H9 (cell line): ENCODE data around the gene ATP8A1. TPM values are rescaled to one million over a fixed set of nuclear protein-coding genes. Genes with fewer than 3 reads are reported as not detected.

Source experiments
- DNase-seq: peaks from one replicate; pipeline ENCODE4 v3.0.0-alpha.2; 2017
- H2AFZ ChIP-seq: one replicate; pipeline ENCODE4 v1.6.1; 2013; ENCODE audit warnings: mild to moderate bottlenecking, low read length, control low read depth, moderate library complexity
- H2AK5ac ChIP-seq: 2 replicates; pipeline ENCODE4 v1.6.1; 2013; ENCODE audit warnings: low read length, control low read depth, mixed read lengths; ENCODE audit not compliant: insufficient read length
- H2BK120ac ChIP-seq: one replicate; pipeline ENCODE4 v1.6.1; 2013; ENCODE audit warnings: low read depth, mild to moderate bottlenecking, low read length, control low read depth, inconsistent platforms; ENCODE audit not compliant: poor library complexity, severe bottlenecking
- H2BK12ac ChIP-seq: 2 replicates; pipeline ENCODE4 v1.6.1; 2013; ENCODE audit warnings: low read length, control low read depth, mixed read lengths, low read depth; ENCODE audit not compliant: insufficient read length
- H2BK15ac ChIP-seq: 2 replicates; pipeline ENCODE4 v1.6.1; 2013; ENCODE audit warnings: low read depth, low read length, control low read depth
- H2BK20ac ChIP-seq: one replicate; pipeline ENCODE4 v1.6.1; 2013; ENCODE audit warnings: low read depth, mild to moderate bottlenecking, low read length, control low read depth, inconsistent platforms; ENCODE audit not compliant: poor library complexity, severe bottlenecking
- H2BK5ac ChIP-seq: 2 replicates; pipeline ENCODE4 v1.6.1; 2013; ENCODE audit warnings: low read length, control low read depth, mixed read lengths; ENCODE audit not compliant: insufficient read length
- H3K14ac ChIP-seq: 2 replicates; pipeline ENCODE4 v1.6.1; 2013; ENCODE audit warnings: low read length, control low read depth; ENCODE audit not compliant: insufficient read depth
- H3K18ac ChIP-seq: 2 replicates; pipeline ENCODE4 v1.6.1; 2013; ENCODE audit warnings: low read depth, mild to moderate bottlenecking, mixed read lengths, low read length, control low read depth; ENCODE audit not compliant: insufficient read length
- H3K23ac ChIP-seq: 2 replicates; pipeline ENCODE4 v1.6.1; 2013; ENCODE audit warnings: low read length, control low read depth, mixed read lengths, low read depth; ENCODE audit not compliant: insufficient read length
- H3K23me2 ChIP-seq: 2 replicates; pipeline ENCODE4 v1.6.1; 2013; ENCODE audit warnings: low read depth, mild to moderate bottlenecking, mixed read lengths, low read length, control low read depth; ENCODE audit not compliant: insufficient read length, poor library complexity, severe bottlenecking
- H3K27ac ChIP-seq: 2 replicates; pipeline ENCODE4 v1.5.1; 2013; ENCODE audit warnings: low read length, control low read depth, mixed read lengths, low read depth; ENCODE audit not compliant: insufficient read length
- H3K27me3 ChIP-seq: 2 replicates; pipeline ENCODE4 v1.6.1; 2013; ENCODE audit warnings: low read length, control low read depth, inconsistent platforms; ENCODE audit not compliant: insufficient read depth
- H3K4ac ChIP-seq: 2 replicates; pipeline ENCODE4 v1.6.1; 2013; ENCODE audit warnings: low read depth, mild to moderate bottlenecking, control low read depth, inconsistent platforms, low read length, moderate library complexity
- H3K4me1 ChIP-seq: 2 replicates; pipeline ENCODE4 v1.6.1; 2013; ENCODE audit warnings: low read length, control low read depth, inconsistent platforms; ENCODE audit not compliant: insufficient read depth
- H3K4me2 ChIP-seq: 2 replicates; pipeline ENCODE4 v1.6.1; 2013; ENCODE audit warnings: low read length, control low read depth, mixed read lengths; ENCODE audit not compliant: insufficient read length, insufficient read depth
- H3K56ac ChIP-seq: 2 replicates; pipeline ENCODE4 v1.6.1; 2013; ENCODE audit warnings: low read depth, mild to moderate bottlenecking, mixed read lengths, low read length, control low read depth; ENCODE audit not compliant: insufficient read length
- H3K79me1 ChIP-seq: 2 replicates; pipeline ENCODE4 v1.6.1; 2013; ENCODE audit warnings: low read depth, mild to moderate bottlenecking, moderate library complexity, low read length, control low read depth, inconsistent platforms; ENCODE audit not compliant: insufficient read depth, poor library complexity, severe bottlenecking
- H3K79me2 ChIP-seq: 2 replicates; pipeline ENCODE4 v1.6.1; 2013; ENCODE audit warnings: low read length, control low read depth, inconsistent platforms; ENCODE audit not compliant: insufficient read depth
- H3K9ac ChIP-seq: 2 replicates; pipeline ENCODE4 v1.6.1; 2013; ENCODE audit warnings: low read length, control low read depth, mixed read lengths; ENCODE audit not compliant: insufficient read length; ENCODE audit errors: extremely low read depth
- H3K9me3 ChIP-seq: one replicate; pipeline ENCODE4 v1.6.1; 2013; ENCODE audit warnings: low read depth, low read length, inconsistent platforms; ENCODE audit not compliant: control insufficient read depth
- H3T11ph ChIP-seq: one replicate; pipeline ENCODE4 v1.6.1; 2013; ENCODE audit warnings: mild to moderate bottlenecking, low read length, control low read depth, inconsistent platforms
- H4K20me1 ChIP-seq: one replicate; pipeline ENCODE4 v1.6.1; 2013; ENCODE audit not compliant: control insufficient read depth, insufficient read length, insufficient read depth
- H4K5ac ChIP-seq: 2 replicates; pipeline ENCODE4 v1.6.1; 2013; ENCODE audit warnings: low read depth, mild to moderate bottlenecking, mixed read lengths, low read length, control low read depth; ENCODE audit not compliant: insufficient read length
- H4K8ac ChIP-seq: replicated peaks from 2 replicates; pipeline ENCODE4 v1.6.1; 2013; ENCODE audit warnings: low read length, control low read depth, mixed read lengths, low read depth; ENCODE audit not compliant: insufficient read length
- H4K91ac ChIP-seq: 2 replicates; pipeline ENCODE4 v1.6.1; 2013; ENCODE audit warnings: low read depth, mild to moderate bottlenecking, moderate library complexity, mixed read lengths, low read length, control low read depth; ENCODE audit not compliant: insufficient read length
- H3K27ac Mint-ChIP-seq, 3 experiments: 2 replicates in 2 of 3; 3 replicates in 1 of 3; pipeline ENCODE4 v1.8.0; 2020 to 2021; ENCODE audit warnings: mixed read lengths in 3 of 3, mild to moderate bottlenecking in 1 of 3, moderate library complexity in 1 of 3
- H3K27me3 Mint-ChIP-seq: 2 replicates; pipeline ENCODE4 v1.8.0; 2021; ENCODE audit warnings: low read depth, mild to moderate bottlenecking, moderate library complexity, mixed read lengths
- H3K36me3 Mint-ChIP-seq, 3 experiments: 2 replicates in 2 of 3; 3 replicates in 1 of 3; pipeline ENCODE4 v1.8.0; 2020 to 2021; ENCODE audit warnings: low read depth in 3 of 3, mixed read lengths in 3 of 3; ENCODE audit not compliant: insufficient read depth in 1 of 3
- H3K4me1 Mint-ChIP-seq, 2 experiments: 2 replicates each; pipeline ENCODE4 v1.8.0; 2020; ENCODE audit warnings: mixed read lengths in 2 of 2
- H3K4me3 Mint-ChIP-seq, 2 experiments: 2 replicates in 1 of 2; 3 replicates in 1 of 2; pipeline ENCODE4 v1.8.0; 2020 to 2021; ENCODE audit warnings: mild to moderate bottlenecking in 2 of 2, mixed read lengths in 2 of 2, moderate library complexity in 1 of 2
- H3K9me3 Mint-ChIP-seq, 2 experiments: 2 replicates in 1 of 2; 3 replicates in 1 of 2; pipeline ENCODE4 v1.8.0; 2020; ENCODE audit warnings: mild to moderate bottlenecking in 2 of 2, mixed read lengths in 2 of 2, moderate library complexity in 1 of 2
- WGBS: extraction: QIAGEN DNeasy Blood & Tissue Kit; methylation state at CpG from one replicate; pipeline ENCODE4 v1.1.7; 2013; ENCODE audit warnings: missing lambda C conversion rate, low lambda C conversion rate, mixed read lengths; ENCODE audit not compliant: insufficient read length; ENCODE audit errors: extremely low coverage; 5-methylcytosine and 5-hydroxymethylcytosine counted together
- total RNA-seq: library from RNA; stranded (reverse); gene quantifications from 2 replicates; pipeline ENCODE4 v1.2.1, GENCODE V29; 2021
- TF ChIP-seq, protein P1 (sequence below): fragments of 200-600 bp; sonication (generic); conservative IDR thresholded peaks from 3 replicates; pipeline ENCODE4 v1.8.0; 2021; ENCODE audit warnings: antibody characterized with exemption, mild to moderate bottlenecking

Gene ATP8A1
- total RNA-seq, 1 experiment from 2014 or later = 5.1 TPM

GRCh38 chr4:42690537-42690936, 33.6 kb upstream of the ATP8A1 start:
- H4K91ac ChIP-seq = no peak overlapping the region
- H3K4me3 Mint-ChIP-seq = no peak overlapping the region
- H3K27me3 Mint-ChIP-seq = no peaks in the 10 kb centered on the region
- no peak overlapping the region for H3K9ac ChIP-seq
- H3K79me2 ChIP-seq = no peaks in the 10 kb centered on the region
- no peak overlapping the region for H3K4ac ChIP-seq
- H3K9me3 ChIP-seq = no peaks in the 10 kb centered on the region
- no peak overlapping the region for H3K27ac Mint-ChIP-seq
- no peaks in the 10 kb centered on the region for H3K9me3 Mint-ChIP-seq
- no peak overlapping the region for H2BK20ac ChIP-seq
- no peaks in the 10 kb centered on the region for H3K4me1 Mint-ChIP-seq
- H3K56ac ChIP-seq = no peak overlapping the region
- H2AK5ac ChIP-seq = no peak overlapping the region
- no peak overlapping the region for H3K18ac ChIP-seq
- H3K79me1 ChIP-seq = no peaks in the 10 kb centered on the region
- no peak overlapping the region for H3K27ac ChIP-seq
- H3T11ph ChIP-seq = no peak overlapping the region
- no peak overlapping the region for H3K14ac ChIP-seq
- H2AFZ ChIP-seq = no peak overlapping the region
- no CpG with 5 or more reads among the region's 1 CpG for WGBS
- DNase-seq = no peak
- H2BK15ac ChIP-seq = no peak overlapping the region
- H3K36me3 Mint-ChIP-seq = no peaks in the 10 kb centered on the region
- H2BK12ac ChIP-seq = no peak overlapping the region
- H4K8ac ChIP-seq = no peak overlapping the region
- H4K20me1 ChIP-seq = no peaks in the 10 kb centered on the region
- H2BK5ac ChIP-seq = no peak overlapping the region
- H3K27me3 ChIP-seq = no peaks in the 10 kb centered on the region
- H3K4me2 ChIP-seq = no peak overlapping the region
- H3K23me2 ChIP-seq = no peaks in the 10 kb centered on the region
- no peak overlapping the region for H3K23ac ChIP-seq
- TF ChIP-seq, protein P1, sequence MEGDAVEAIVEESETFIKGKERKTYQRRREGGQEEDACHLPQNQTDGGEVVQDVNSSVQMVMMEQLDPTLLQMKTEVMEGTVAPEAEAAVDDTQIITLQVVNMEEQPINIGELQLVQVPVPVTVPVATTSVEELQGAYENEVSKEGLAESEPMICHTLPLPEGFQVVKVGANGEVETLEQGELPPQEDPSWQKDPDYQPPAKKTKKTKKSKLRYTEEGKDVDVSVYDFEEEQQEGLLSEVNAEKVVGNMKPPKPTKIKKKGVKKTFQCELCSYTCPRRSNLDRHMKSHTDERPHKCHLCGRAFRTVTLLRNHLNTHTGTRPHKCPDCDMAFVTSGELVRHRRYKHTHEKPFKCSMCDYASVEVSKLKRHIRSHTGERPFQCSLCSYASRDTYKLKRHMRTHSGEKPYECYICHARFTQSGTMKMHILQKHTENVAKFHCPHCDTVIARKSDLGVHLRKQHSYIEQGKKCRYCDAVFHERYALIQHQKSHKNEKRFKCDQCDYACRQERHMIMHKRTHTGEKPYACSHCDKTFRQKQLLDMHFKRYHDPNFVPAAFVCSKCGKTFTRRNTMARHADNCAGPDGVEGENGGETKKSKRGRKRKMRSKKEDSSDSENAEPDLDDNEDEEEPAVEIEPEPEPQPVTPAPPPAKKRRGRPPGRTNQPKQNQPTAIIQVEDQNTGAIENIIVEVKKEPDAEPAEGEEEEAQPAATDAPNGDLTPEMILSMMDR = no peak
- H3K4me1 ChIP-seq = no peaks in the 10 kb centered on the region
- no peak overlapping the region for H4K5ac ChIP-seq
- no peak overlapping the region for H2BK120ac ChIP-seq
